ENCODE measurements around the gene MEIOSIN.
"Not testable (repeated sequence)": the region's sequence is repeated elsewhere in the genome, so short reads cannot be mapped to it uniquely, and the experiment has no call there.

MEIOSIN gene

DNA sequence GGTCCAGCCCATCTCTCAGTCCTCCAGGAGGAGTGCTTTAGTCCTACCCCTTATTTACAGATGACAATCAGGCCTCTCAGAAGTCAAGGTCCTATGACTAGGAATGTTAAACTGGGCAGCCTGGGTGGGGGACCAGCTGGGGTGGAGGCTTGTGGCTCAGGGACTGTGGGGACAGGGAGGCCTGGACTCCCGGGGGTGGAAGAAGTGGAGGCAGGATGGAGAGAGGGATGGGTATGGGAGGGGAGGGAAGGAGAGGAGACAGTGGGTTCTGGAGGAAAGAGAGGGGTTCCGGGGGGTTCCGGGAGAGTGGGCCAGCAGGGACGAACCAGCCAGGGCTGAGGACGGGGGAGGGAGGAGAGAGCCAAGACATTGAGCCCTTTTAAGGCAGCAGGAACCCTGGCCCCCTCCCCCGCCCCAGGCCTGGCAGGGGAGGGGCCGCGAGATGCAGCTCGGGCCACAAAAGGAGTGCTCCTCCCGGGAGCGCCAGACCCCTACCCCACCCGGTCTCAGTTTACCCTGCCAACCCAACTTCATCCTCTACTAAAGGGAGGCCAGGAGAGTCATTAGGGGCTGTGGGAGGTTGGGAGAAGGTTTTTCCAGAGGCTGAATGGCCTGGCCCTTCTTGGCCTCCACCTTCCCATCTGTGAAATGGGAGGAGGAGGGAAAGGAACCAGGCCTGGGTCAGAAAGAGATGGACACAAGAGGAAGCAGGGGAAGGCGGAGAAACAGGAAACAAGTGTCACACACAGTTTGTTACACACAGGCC, 47.4 kb downstream of the MEIOSIN start:
- no peak for DNase-seq

DNA sequence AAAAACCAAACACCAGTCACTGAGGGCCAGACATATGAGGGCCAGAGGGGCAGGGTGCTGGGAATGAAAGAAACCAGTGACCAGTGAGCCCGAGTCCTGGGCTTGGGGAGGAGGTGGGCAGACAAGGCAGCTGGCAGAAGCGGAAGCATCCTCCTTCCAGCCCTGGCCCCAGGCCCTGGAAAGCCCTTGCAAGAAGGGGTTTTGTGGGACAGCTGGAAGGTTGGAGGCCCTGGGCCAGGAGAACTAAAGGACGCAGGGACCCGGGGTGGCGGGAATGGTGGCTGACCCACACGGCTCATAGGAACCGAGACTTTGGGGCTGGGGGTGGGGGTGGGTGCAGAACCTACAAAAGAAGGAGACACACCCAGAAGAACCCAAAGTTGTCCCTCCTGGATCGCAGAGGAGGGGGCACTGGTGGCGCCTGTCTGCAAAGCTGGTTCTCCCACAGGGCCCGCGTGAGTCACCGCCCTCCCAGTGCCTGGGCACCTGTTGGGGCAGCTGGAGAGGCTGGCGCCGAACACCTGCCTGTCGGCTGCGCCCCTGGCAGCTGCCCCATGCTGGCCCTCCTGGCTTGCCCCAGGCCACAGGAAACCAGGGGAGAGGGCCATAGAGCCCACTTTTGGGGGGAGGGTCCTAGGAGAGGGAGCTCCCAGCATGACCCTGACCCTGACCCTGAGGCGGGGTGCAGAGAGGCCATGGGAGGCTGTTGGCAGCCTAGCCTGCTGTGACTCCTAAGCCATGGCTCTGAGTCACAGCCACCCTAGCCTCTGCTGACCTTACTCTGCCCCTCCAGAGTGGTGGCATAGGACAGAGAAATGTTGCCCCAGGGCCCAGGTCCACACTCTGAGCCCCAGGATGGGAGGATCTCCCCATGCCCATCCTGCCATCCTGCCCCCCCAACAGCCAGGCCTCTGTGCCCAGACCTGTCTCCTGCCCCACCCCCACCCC, 48.2 kb downstream of the MEIOSIN start:
- no peak for DNase-seq

DNA sequence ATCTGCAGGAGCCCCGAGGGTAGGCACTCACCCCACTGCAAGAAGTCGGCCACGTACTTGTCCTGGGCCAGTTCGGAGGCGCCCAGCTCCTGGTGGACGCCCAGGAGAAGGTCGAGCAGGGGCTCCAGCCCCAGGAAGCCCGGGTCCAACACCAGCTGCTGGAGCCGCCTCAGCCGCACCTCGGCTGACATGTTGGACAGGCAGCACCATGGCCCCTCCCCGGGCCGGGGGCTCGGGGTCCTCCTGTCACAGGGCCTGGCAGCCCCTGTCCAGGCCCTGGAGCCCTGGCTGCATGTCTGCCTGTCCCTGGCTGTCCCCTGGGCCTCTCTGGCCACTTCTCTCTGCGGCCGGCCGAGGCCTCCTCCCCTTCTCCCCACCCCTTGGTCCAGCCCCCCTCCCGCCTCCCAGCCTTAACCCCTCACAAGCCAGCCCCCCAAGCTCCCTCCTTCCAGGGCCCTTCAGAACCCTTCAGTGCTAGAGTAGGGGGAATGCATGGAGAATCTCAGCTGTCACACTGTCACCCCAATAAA, 49.0 kb downstream of the MEIOSIN start, which contains the start of gene DMPK:
Gene DMPK, minus strand, starts transcription at position 329 of the 530 bp plus-strand sequence. Its CDS starts 138 bp downstream, at position 191.
- DNase-seq, result no peak

DNA sequence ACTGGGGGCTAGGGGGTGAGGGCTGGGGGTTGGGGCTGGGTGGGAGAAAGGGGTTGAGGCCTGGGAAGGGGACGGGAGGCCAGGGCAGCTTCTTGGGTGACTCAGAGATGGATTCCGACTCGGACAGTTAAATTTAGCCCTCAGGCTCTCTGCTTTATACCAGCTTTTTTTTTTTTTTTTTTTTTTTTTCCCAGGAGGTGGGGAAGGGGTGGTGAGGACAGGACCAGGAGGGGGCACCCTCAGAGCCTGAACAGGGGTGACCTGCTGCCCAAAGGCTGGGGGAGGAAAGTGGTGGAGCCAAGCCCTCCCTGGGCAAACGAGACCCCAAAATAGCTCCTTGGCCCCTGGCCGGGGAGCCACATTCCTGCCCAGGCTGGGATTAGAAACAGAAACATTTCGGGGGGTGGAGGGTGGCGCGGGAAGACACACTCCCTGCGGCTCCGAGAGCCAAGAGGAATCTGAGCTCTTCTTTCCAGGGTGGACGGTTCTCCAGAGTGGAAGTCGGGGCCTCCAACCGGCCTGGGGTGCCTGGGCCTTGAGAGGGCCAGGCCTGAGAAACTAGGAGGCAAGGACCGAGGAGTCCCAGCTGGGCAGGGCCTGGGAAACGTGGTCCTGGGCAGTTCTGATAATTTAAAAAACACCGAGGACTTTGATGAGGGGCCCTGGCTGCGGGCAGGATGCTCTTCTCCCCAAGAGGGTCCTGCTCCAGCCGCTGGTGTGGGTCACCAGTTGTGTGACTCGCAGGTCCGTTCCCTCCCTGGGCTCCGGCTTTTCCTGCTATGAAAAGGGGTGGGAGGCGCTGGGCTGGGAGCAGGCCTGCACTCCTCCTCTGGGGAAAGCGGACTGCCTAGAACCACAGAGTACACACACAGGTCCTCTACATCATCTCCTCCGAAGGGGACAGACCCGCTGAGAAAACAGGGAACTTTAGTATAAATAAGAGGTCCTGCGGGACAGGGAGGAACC, 49.9 kb downstream of the MEIOSIN start:
- no peak for DNase-seq

DNA sequence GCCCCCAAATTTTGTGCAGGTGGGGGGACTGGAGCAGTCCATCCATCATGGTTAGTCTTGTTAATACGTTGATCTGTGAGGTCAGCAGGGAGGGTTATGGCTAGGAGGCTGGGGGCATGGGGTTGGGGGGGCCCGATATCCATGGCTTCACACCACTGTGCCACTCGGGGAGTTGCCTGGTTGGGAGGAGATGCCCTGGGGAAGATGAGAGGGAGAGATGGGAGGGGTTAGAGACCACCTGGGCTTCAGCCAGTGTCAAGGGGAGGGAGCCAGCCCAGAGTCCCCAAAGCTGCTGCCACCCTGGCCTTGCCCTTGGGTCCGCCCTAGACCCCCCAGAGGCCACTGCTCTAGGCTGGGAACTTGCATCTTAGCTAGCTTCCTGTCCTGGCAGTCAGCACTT, 50.9 kb downstream of the MEIOSIN start:
- DNase-seq, result no peak

DNA sequence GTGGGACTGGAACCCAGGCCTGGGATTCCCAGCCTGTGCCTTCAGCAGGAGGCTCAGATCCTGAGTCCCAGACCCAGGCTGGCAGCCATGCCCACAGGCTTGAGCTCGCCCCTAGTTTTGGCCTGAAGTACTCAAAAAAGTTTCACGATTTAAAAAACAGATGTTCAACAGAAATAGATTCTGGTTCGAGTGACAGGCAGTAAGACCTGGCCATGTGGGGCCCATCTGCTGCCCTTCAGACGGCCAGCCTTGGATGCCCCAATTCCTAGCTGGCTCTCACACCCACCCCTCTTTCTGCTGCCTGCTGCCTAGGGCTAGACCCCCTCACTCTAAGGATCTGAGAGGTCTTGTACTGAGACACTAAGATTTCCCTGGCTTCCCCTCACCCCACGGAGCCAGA, 51.9 kb downstream of the MEIOSIN start:
- DNase-seq, result no peak

DNA sequence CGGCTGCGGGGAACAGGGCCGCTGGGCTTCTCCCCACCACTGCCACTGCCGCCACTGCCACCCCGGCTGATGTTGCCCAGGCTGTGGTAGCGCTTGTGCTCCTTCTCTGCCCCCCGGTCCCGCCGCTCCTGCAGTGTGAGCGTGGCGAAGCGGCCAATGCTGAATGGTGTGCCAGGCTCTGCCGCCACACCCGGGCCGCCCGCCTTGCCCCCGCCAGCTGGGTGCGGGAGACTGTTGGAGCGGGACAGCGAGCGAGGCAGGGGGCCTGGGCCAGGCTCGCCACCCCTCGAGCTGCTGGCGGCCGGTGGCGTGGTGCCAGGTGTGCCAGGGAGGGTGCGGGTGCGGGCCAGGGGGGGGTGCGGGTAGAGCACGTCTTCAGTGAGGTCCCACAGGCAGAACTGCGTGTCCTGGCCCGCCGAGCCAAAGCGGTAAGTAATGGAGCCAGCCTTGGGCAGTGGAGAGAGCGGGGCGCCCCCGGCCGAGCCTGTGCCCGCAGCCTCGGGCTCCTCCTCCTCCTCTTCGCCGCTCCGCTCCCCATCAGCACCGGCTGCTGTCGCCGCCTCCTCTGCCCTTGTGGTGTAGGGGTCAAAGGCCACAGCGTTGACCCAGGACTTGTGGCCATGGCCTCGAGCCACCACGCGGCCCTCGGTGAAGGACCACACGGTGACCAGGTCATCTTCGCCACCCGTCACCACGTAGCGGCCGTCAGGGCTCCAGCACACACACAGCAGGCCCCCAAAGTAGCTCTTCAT, 52.7 kb downstream of the MEIOSIN start:
- DNase-seq, result no peak

DNA sequence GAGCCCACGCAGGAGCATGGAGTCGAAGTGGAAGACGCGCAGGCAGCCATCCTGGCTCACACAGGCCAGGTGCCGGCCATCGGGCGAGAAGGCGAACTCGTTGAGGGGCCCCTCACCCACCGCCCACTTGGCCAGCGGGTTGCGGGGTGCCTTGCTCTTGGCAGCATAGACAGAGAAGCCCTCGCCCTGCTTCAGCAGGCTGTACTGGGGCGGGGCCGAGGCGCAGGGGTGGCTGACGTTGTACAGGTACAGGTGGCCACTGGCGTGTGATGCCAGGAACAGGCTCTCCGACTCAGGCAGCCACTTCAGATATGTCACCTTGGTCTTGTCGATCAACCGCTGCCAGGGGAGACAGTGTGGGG, 53.3 kb downstream of the MEIOSIN start:
- DNase-seq, result no peak

DNA sequence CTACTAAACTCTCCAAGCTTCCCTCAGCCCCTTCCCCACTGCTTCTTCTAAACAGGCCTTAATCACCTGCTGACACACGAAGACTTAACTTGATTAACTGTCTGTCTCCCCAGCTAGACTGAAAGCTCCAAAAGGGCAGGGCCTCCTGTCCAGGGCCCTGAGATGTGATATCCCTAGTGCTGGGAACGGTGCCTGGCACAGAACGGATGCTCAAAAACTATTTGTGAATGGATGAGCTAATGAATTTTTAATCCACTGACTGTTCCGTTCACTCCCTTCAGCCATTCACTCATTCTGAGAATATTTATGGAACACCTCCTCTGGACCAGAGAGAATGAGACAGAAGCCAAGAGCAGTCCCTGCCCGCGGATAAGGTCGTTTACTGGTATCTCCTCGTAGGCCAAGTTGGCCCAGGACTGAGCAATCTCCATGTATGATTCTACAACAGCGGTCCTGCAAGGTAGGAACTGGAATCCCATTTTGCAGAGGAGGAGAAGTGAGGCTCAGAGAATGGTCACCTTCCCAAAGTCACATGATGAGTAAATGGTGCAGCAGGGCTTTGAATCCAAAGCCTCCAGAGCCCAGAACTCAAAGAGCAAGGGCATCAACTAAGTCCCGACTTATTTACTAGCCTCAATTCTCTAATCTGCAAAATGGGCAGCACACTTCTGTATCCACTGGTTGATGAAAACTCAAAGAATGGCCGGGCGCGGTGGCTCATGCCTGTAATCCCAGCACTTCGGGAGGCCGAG, 56.0 kb downstream of the MEIOSIN start:
- no peak for DNase-seq

GRCh38 chr19:45790942-45791341, 57.7 kb downstream of the MEIOSIN start:
- peak; percentile 75 for DNase-seq

GRCh38 chr19:45791744-45792469, 58.7 kb downstream of the MEIOSIN start:
- DNase-seq, result no peak

- DNase-seq, result peak; percentile 100
Observed at GRCh38 chr19:45792470-45793177, 59.4 kb downstream of the MEIOSIN start, which contains the start of gene DMWD. DMWD (minus strand) TSS chr19:45792845; CDS start chr19:45792756, 89 bp downstream.

DNA sequence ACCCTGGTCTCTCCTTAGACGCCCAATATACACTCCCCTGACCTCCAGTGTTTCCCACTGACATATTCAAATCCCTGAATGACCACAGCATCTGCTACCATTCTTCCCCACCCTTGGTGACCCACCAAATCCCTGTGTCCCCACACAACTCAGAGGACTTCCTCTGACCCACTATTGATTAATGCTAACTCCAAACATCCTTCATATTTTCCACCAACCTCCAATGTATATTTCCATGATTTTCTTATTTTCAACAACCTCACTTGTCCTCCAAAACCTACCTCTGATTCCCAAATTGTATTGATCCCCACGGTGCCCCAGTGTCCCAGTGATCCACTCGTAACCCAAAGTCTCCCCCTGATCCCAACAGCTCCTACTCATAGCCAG, 59.9 kb downstream of the MEIOSIN start:
- DNase-seq, result no peak

GRCh38 chr19:45793876-45794275, 60.6 kb downstream of the MEIOSIN start:
- DNase-seq, result no peak

DNA sequence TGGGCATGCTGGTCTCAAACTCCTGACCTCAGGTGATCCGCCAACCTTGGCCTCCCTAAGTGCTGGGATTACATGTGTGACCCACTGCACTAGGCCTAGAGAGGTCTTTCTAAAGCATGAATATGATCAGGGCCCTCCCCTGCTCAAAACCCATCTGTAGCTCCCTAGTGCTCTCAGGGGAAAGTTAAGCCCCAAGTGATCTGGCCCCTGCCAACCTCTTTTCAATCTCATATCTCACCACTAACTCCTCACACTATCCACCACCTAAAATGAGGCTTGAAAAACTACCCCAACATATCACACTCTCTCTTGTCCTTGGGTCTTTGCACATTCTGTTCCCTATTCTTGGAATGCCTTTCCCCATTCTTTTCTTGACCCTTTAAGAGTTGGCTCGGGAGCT, 61.4 kb downstream of the MEIOSIN start:
- DNase-seq, result no peak

DNA sequence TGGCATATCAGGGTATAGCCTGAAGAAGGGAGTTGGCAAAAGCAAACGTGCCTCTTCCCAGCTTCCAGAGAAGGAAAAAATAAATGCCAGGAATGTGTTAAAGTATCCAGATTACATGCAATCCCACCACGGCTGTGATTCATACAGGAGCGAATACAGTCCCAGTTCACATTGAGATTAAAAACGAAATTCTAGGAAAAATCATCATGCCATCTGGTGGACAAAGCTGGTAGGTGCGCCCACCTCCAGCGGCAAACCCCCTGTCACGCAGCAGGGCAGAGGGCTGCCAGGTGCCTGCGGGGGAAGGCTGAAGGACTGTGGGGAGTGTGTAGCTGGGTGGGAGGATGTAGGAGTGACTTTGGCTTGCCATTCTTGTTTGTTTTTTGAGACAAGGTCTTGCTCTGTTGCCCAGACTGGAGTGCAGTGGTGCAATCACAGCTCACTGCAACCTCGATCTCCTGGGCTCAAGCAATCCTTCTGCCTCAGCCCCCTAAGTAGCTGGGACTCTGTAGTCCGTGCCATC, 65.8 kb downstream of the MEIOSIN start:
- DNase-seq, result peak; percentile 55

GRCh38 chr19:45799541-45799940, 66.3 kb downstream of the MEIOSIN start:
- DNase-seq, result not testable (repeated sequence)

- DNase-seq, result no peak
Observed at GRCh38 chr19:45800070-45800553, 66.9 kb downstream of the MEIOSIN start.

DNA sequence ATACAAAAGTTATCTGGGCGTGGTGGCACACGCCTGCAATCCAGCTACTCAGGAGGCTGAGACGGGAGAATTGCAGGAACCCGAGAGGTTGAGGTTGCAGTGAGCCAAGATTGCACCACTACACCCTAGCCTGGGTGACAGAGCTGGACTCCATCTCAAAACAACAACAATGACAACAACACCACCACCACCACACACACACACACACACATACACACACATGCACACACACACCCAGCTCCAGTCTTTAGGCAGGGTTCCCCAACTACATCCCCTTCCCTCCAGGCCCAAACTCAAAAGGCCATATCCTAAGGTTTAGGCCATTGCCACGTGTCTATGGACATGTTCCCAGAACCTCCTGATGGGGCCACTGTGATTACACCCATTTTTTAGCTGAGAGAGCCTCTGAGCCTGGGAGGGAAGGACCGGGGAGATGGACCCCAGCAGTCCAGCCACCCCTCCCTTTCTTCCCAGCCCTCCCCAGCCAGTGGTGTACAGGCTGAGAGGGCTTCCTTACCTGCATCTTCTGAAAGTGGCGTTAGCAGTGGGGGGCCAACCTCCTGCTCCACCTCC, 68.5 kb downstream of the MEIOSIN start:
- DNase-seq, result no peak
